Measurements from ENCODE around the gene NECTIN4.

NECTIN4 gene

DNA sequence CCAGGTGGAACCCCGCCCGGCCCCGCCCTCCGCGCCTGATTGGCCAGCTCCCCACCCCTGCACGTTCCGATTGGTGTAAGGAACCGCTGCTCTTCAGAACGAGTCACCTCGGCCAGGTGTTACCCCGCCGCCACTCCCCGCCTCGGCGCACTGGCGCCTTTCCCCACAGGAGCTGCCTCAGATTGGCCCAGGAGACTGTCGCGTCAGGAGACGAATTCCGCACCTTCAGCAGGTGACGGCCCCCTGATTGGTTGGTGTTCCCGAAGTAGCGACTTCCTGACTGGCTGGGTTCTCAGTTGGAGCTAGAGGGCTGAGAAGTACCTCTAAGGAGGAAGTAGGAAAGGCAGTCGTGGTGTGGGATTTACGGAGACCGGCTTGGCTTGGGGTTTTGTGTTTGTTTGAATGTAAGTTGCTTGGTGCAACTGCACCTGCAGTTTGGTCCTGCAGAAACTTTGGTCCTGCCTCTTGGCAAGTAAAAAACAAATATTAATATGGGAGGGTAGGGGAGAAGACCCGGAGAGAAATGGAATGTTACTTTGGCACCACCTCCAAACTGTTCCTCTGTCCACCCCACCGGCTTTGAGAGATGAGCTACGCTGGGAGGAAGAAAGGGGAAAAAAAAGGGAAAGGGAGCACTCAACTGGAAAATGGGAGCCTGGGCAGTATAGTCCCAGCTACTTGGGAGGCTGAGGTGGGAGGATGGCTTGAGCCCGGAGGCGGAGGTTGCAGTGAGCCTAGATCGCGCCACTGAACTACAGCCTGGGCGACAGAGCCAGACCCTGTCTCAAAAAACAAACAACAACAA is 68.0 kb downstream of the NECTIN4 start:
- no peak overlapping the region for H3K27ac ChIP-seq (ENCODE audit: low read length)
- peak overlapping the region; percentile 59 to 70 for H3K4me3 ChIP-seq (ENCODE audit: low read length in 2 of 2)
- no peaks in the 10 kb centered on the region for H3K36me3 ChIP-seq (ENCODE audit: control insufficient read depth in 2 of 2, insufficient read depth in 2 of 2, low read length in 2 of 2)
- no peaks in the 10 kb centered on the region for H3K9me3 ChIP-seq (ENCODE audit: control insufficient read depth in 2 of 2, low read length in 2 of 2)
- H3K9ac ChIP-seq (ENCODE audit: low read length in 2 of 2) = no peak overlapping the region
- peaks cover 9% of the 10 kb centered on the region for H3K4me1 ChIP-seq (ENCODE audit: control insufficient read depth, insufficient read depth, low read length)
- peaks cover 13 to 17% of the 10 kb centered on the region in 2 donors for H3K27me3 ChIP-seq (ENCODE audit: control insufficient read depth in 1 of 2, insufficient read depth in 2 of 2, low read length in 2 of 2)

Measured in stomach smooth muscle (tissue), 2 donors.